ENCODE measurements around the gene ULK1. TPM values are rescaled to one million over a fixed set of nuclear protein-coding genes. Genes with fewer than 3 reads are reported as not detected.

ULK1 gene
- polyA plus RNA-seq, 3 donors = 1.0 to 75.1 (median 1.3) TPM

GRCh38 chr12:131912518-131913274 is 18.3 kb downstream of the ULK1 start:
- Histone ChIP-seq H3K27ac (ENCODE audit: low read depth in 1 of 2, low read length in 2 of 2) (peak overlapping the region in 1 of 2 donors; percentile 8), H4K20me1 (ENCODE audit: insufficient read depth, low read length) (peaks cover 94% of the 10 kb centered on the region), H2AFZ (ENCODE audit: insufficient read depth, low read depth, low read length, poor library complexity, severe bottlenecking) (no peak overlapping the region), H3K79me2 (ENCODE audit: insufficient read depth, low read length) (no peaks in the 10 kb centered on the region), H3K9ac (ENCODE audit: insufficient read depth, low read length, poor library complexity, severe bottlenecking) (no peak overlapping the region), H3K4me2 (replicated peaks; ENCODE audit: extremely low read depth, low read length, poor library complexity, severe bottlenecking) (no peak overlapping the region), H3K36me3 (replicated peaks in 1 of 2; ENCODE audit: control insufficient read depth in 1 of 2, insufficient read depth in 2 of 2, low read length in 2 of 2) (peaks cover 79 to 98% of the 10 kb centered on the region in 2 donors), H3K27me3 (ENCODE audit: control insufficient read depth in 2 of 2, insufficient read depth in 2 of 2, low read length in 2 of 2) (no peaks in the 10 kb centered on the region), H3K4me3 (replicated peaks in 1 of 3; ENCODE audit: low read depth in 2 of 3, low read length in 3 of 3) (no peak overlapping the region), H3K4me1 (ENCODE audit: control insufficient read depth in 1 of 2, insufficient read depth in 2 of 2, low read length in 2 of 2) (no peaks in the 10 kb centered on the region), H3K9me3 (replicated peaks in 1 of 2; ENCODE audit: control insufficient read depth in 1 of 2, insufficient read depth in 1 of 2, low read length in 2 of 2) (no peaks in the 10 kb centered on the region)
- DNase-seq = no peak
- Mint-ChIP-seq H3K9me3 (no peaks in the 10 kb centered on the region), H3K4me3 (no peak overlapping the region), H3K27ac (peak overlapping the region in 1 of 7 donors; percentile 54), H3K36me3 (peaks cover 59 to 86% of the 10 kb centered on the region in 2 donors), H3K27me3 (ENCODE audit: low read depth in 3 of 3) (peaks cover 0 to 2% (median 0%) of the 10 kb centered on the region in 3 donors), H3K4me1 (no peaks in the 10 kb centered on the region)
- intact Hi-C loops (cut with micrococcal nuclease) = no loop called here
- TF ChIP-seq, protein P1, sequence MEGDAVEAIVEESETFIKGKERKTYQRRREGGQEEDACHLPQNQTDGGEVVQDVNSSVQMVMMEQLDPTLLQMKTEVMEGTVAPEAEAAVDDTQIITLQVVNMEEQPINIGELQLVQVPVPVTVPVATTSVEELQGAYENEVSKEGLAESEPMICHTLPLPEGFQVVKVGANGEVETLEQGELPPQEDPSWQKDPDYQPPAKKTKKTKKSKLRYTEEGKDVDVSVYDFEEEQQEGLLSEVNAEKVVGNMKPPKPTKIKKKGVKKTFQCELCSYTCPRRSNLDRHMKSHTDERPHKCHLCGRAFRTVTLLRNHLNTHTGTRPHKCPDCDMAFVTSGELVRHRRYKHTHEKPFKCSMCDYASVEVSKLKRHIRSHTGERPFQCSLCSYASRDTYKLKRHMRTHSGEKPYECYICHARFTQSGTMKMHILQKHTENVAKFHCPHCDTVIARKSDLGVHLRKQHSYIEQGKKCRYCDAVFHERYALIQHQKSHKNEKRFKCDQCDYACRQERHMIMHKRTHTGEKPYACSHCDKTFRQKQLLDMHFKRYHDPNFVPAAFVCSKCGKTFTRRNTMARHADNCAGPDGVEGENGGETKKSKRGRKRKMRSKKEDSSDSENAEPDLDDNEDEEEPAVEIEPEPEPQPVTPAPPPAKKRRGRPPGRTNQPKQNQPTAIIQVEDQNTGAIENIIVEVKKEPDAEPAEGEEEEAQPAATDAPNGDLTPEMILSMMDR (IDR thresholded peaks at IDR 0.05) = no peak
- WGBS (ENCODE audit: insufficient coverage) = 86% methylated on average over 15 of the region's 20 CpGs

- intact Hi-C loops (cut with micrococcal nuclease) = no loop called here
These were observed 19.2 kb downstream of the ULK1 start for GRCh38 chr12:131913666-131914065.

More at GRCh38 chr12:131913666-131914065, 19.2 kb downstream of the ULK1 start:
- no peak overlapping the region for H2AFZ ChIP-seq (ENCODE audit: insufficient read depth, low read depth, low read length, poor library complexity, severe bottlenecking)
- peaks cover 80 to 100% of the 10 kb centered on the region in 2 donors for H3K36me3 ChIP-seq (replicated peaks in 1 of 2; ENCODE audit: control insufficient read depth in 1 of 2, insufficient read depth in 2 of 2, low read length in 2 of 2)
- peaks cover 95% of the 10 kb centered on the region for H4K20me1 ChIP-seq (ENCODE audit: insufficient read depth, low read length)
- H3K4me2 ChIP-seq (replicated peaks; ENCODE audit: extremely low read depth, low read length, poor library complexity, severe bottlenecking) = no peak overlapping the region
- H3K27ac ChIP-seq (ENCODE audit: low read depth in 1 of 2, low read length in 2 of 2) = no peak overlapping the region
- Mint-ChIP-seq H3K4me1 (no peaks in the 10 kb centered on the region), H3K4me3 (no peak overlapping the region), H3K27ac (no peak overlapping the region), H3K27me3 (ENCODE audit: low read depth in 3 of 3) (no peaks in the 10 kb centered on the region), H3K36me3 (peaks cover 57 to 81% of the 10 kb centered on the region in 2 donors), H3K9me3 (no peaks in the 10 kb centered on the region)
- 89% methylated on average over 3 of the region's 8 CpGs for WGBS (ENCODE audit: insufficient coverage)
- no peaks in the 10 kb centered on the region for H3K9me3 ChIP-seq (replicated peaks in 1 of 2; ENCODE audit: control insufficient read depth in 1 of 2, insufficient read depth in 1 of 2, low read length in 2 of 2)
- no peak overlapping the region for H3K9ac ChIP-seq (ENCODE audit: insufficient read depth, low read length, poor library complexity, severe bottlenecking)
- H3K4me1 ChIP-seq (ENCODE audit: control insufficient read depth in 1 of 2, insufficient read depth in 2 of 2, low read length in 2 of 2) = no peaks in the 10 kb centered on the region
- H3K79me2 ChIP-seq (ENCODE audit: insufficient read depth, low read length) = no peaks in the 10 kb centered on the region
- no peak for DNase-seq
- TF ChIP-seq, protein P1 (IDR thresholded peaks at IDR 0.05) = no peak
- H3K27me3 ChIP-seq (ENCODE audit: control insufficient read depth in 2 of 2, insufficient read depth in 2 of 2, low read length in 2 of 2) = no peaks in the 10 kb centered on the region
- no peak overlapping the region for H3K4me3 ChIP-seq (replicated peaks in 1 of 3; ENCODE audit: low read depth in 2 of 3, low read length in 3 of 3)

Data from CD14-positive monocyte (primary cell).